CD4-positive, alpha-beta T cell (primary cell): Measurements from ENCODE around the gene CALML3. TPM values are rescaled to one million over a fixed set of nuclear protein-coding genes. Genes with fewer than 3 reads are reported as not detected.

ENCODE experiments used
- ATAC-seq: fragments of 200-7000 bp; cut with Tn5 transposase; one replicate; pipeline ENCODE4 v1.10.0; 2022; ENCODE audit warnings: mild to moderate bottlenecking; ENCODE audit not compliant: poor library complexity
- CTCF ChIA-PET: fragments of 350-600 bp; sonication (Branson Sonifier 250); formaldehyde crosslinking; loops from one replicate; lab custom pipeline; 2021; ENCODE audit warnings: antibody characterized with exemption, inconsistent platforms; lab: Charles Lee
- POLR2A ChIA-PET: fragments of 350-600 bp; sonication (Branson Sonifier 250); formaldehyde crosslinking; loops from one replicate; lab custom pipeline; 2021; ENCODE audit warnings: antibody characterized with exemption, inconsistent platforms; lab: Charles Lee
- DNase-seq, 14 experiments: peaks; one replicate each; pipeline ENCODE4 v3.0.0-alpha.2; 2013 to 2020; ENCODE audit warnings: mixed read lengths in 2 of 14
- H3K27ac ChIP-seq, 2 donors: one replicate each; pipeline versions ENCODE4 v1.5.1 to v1.7.0; 2013; ENCODE audit warnings: low read length in 2 of 2, low read depth in 1 of 2, mild to moderate bottlenecking in 1 of 2
- H3K27me3 ChIP-seq, 2 experiments: 1 replicate in 1 of 2; 2 replicates in 1 of 2; pipeline versions ENCODE4 v1.6.1 to v1.7.0; 2013; ENCODE audit warnings: low read length in 2 of 2, control low read depth in 1 of 2, mild to moderate bottlenecking in 1 of 2, moderate library complexity in 1 of 2; ENCODE audit not compliant: insufficient read depth in 2 of 2, control insufficient read depth in 1 of 2
- H3K36me3 ChIP-seq: one replicate; pipeline ENCODE4 v1.6.1; 2013; ENCODE audit warnings: low read length, control low read depth; ENCODE audit not compliant: insufficient read depth
- H3K4me1 ChIP-seq: one replicate; pipeline ENCODE4 v1.6.1; 2013; ENCODE audit warnings: low read length, control low read depth; ENCODE audit not compliant: insufficient read depth
- H3K4me3 ChIP-seq: one replicate; pipeline ENCODE4 v1.5.1; 2013; ENCODE audit warnings: mild to moderate bottlenecking, low read length, moderate library complexity
- H3K9me3 ChIP-seq, 2 experiments: 1 replicate in 1 of 2; 2 replicates in 1 of 2; pipeline versions ENCODE4 v1.6.1 to v1.7.0; 2013; ENCODE audit warnings: low read length in 2 of 2, mild to moderate bottlenecking in 2 of 2, control low read depth in 1 of 2, moderate library complexity in 1 of 2; ENCODE audit not compliant: control insufficient read depth in 1 of 2, insufficient read depth in 1 of 2
- H3K27ac Mint-ChIP-seq: one replicate; pipeline ENCODE4 v1.8.0; 2020; ENCODE audit warnings: mixed read lengths
- H3K27me3 Mint-ChIP-seq: one replicate; pipeline ENCODE4 v1.8.0; 2021; ENCODE audit warnings: mixed read lengths
- H3K36me3 Mint-ChIP-seq: one replicate; pipeline ENCODE4 v1.8.0; 2021; ENCODE audit warnings: low read depth, mixed read lengths
- H3K4me1 Mint-ChIP-seq: one replicate; pipeline ENCODE4 v1.8.0; 2021; ENCODE audit warnings: low read depth, mixed read lengths
- H3K4me3 Mint-ChIP-seq: one replicate; pipeline ENCODE4 v1.8.0; 2020; ENCODE audit warnings: mild to moderate bottlenecking, mixed read lengths
- H3K9me3 Mint-ChIP-seq: one replicate; pipeline ENCODE4 v1.8.0; 2020; ENCODE audit warnings: mixed read lengths
- CTCF ChIP-seq: fragments of 200-600 bp; IDR thresholded peaks from one replicate; pipeline ENCODE4 v1.8.0; 2022; ENCODE audit warnings: antibody characterized with exemption, mild to moderate bottlenecking
- intact Hi-C, 2 experiments: fragments of 100-400 bp; cut with DNase I in 1 of 2; cut with micrococcal nuclease in 1 of 2; formaldehyde crosslinking; loops; one replicate each; pipeline versions ENCODE4 v1.15.1 to v1.9.0; 2023 to 2025; cut with DNase I, micrococcal nuclease
- total RNA-seq, 174 experiments: library from RNA in 2 of 174; stranded (reverse) in 2 of 174; gene quantifications; one replicate each; pipeline ENCODE4 v1.2.3 and lab custom pipeline; 2021 to 2026

CALML3 gene
- total RNA-seq, 2 experiments from 2014 or later: not detected

GRCh38 chr10:5560142-5560816, 35.5 kb downstream of the CALML3 start:
- peaks cover 29% of the 10 kb centered on the region for H3K4me1 ChIP-seq
- intact Hi-C loops: no loop called here
- ATAC-seq (no peak), DNase-seq (peak in 1 of 14 experiments; percentile 10)
- Mint-ChIP-seq H3K36me3 (peaks cover 4% of the 10 kb centered on the region), H3K27ac (peak overlapping the region; percentile 44), H3K4me3 (no peak overlapping the region), H3K9me3 (peaks cover 3% of the 10 kb centered on the region), H3K4me1 (peaks cover 37% of the 10 kb centered on the region), H3K27me3 (no peaks in the 10 kb centered on the region)
- H3K36me3 ChIP-seq: no peaks in the 10 kb centered on the region
- POLR2A ChIA-PET: interaction anchor here (0.6 kb wide), 1 partner anchor 27 kb away, joined by 3 read pairs; no protein-coding TSS in a partner anchor
- CTCF ChIA-PET: interaction anchor here (1.5 kb wide), 1 partner anchor 63 kb away, joined by 3 read pairs; no protein-coding TSS in a partner anchor
- peaks cover 0 to 4% of the 10 kb centered on the region in 2 experiments for H3K9me3 ChIP-seq
- H3K27ac ChIP-seq: no peak overlapping the region
- H3K4me3 ChIP-seq: no peak overlapping the region
- TF ChIP-seq CTCF: no peak
- H3K27me3 ChIP-seq: no peaks in the 10 kb centered on the region

- Histone ChIP-seq H3K36me3 (no peaks in the 10 kb centered on the region), H3K4me3 (no peak overlapping the region), H3K4me1 (peaks cover 36% of the 10 kb centered on the region), H3K27me3 (no peaks in the 10 kb centered on the region), H3K9me3 (peaks cover 0 to 12% of the 10 kb centered on the region in 2 experiments), H3K27ac (no peak overlapping the region)
- peaks cover 3% of the 10 kb centered on the region for H3K9me3 Mint-ChIP-seq
- peaks cover 4% of the 10 kb centered on the region for H3K36me3 Mint-ChIP-seq
- TF ChIP-seq CTCF: no peak
- DNase-seq (peak in 1 of 14 experiments; percentile 25), ATAC-seq (no peak)
- peaks cover 42% of the 10 kb centered on the region for H3K4me1 Mint-ChIP-seq
- ChIA-PET CTCF (interaction anchor here (1.5 kb wide), 1 partner anchor 62 kb away, joined by 3 read pairs; no protein-coding TSS in a partner anchor), POLR2A (no interaction called here)
- H3K4me3 Mint-ChIP-seq: no peak overlapping the region
- H3K27ac Mint-ChIP-seq: no peak overlapping the region
- H3K27me3 Mint-ChIP-seq: no peaks in the 10 kb centered on the region
- intact Hi-C loops: no loop called here
Measured at GRCh38 chr10:5560817-5561703, 36.3 kb downstream of the CALML3 start.

GRCh38 chr10:5561704-5562645, 37.2 kb downstream of the CALML3 start:
- Mint-ChIP-seq H3K4me1 (peaks cover 50% of the 10 kb centered on the region), H3K36me3 (peaks cover 4% of the 10 kb centered on the region), H3K4me3 (no peak overlapping the region), H3K27me3 (no peaks in the 10 kb centered on the region), H3K9me3 (peaks cover 3% of the 10 kb centered on the region), H3K27ac (peak overlapping the region; percentile 99)
- intact Hi-C loops: no loop called here
- Histone ChIP-seq H3K27me3 (no peaks in the 10 kb centered on the region), H3K36me3 (no peaks in the 10 kb centered on the region), H3K4me3 (no peak overlapping the region), H3K27ac (no peak overlapping the region), H3K9me3 (peaks cover 0 to 14% of the 10 kb centered on the region in 2 experiments), H3K4me1 (peaks cover 43% of the 10 kb centered on the region)
- ATAC-seq (no peak), DNase-seq (peak in 1 of 14 experiments; percentile 22)
- no peak for TF ChIP-seq CTCF
- ChIA-PET CTCF (no interaction called here), POLR2A (interaction anchor here (0.7 kb wide), 1 partner anchor 9 kb away, joined by 3 read pairs; no protein-coding TSS in a partner anchor)
